Chondrocyte (in vitro differentiated cells): ENCODE measurements around the gene TMTC2. TPM values are rescaled to one million over a fixed set of nuclear protein-coding genes. Genes with fewer than 3 reads are reported as not detected.

Experiments
- DNase-seq: peaks from one replicate; pipeline ENCODE4 v3.0.0; 2021; ENCODE audit warnings: mixed read lengths, low spot score
- H3K27ac Mint-ChIP-seq: one replicate; pipeline ENCODE4 v1.8.0; 2021; ENCODE audit warnings: mild to moderate bottlenecking, moderate library complexity, mixed read lengths; ENCODE audit not compliant: unreplicated experiment
- H3K27me3 Mint-ChIP-seq: 2 replicates; pipeline ENCODE4 v1.8.0; 2021; ENCODE audit warnings: low read depth, mixed read lengths
- H3K36me3 Mint-ChIP-seq: 2 replicates; pipeline ENCODE4 v1.8.0; 2021; ENCODE audit warnings: low read depth, mixed read lengths
- H3K4me1 Mint-ChIP-seq: 2 replicates; pipeline ENCODE4 v1.8.0; 2021; ENCODE audit warnings: low read depth, mild to moderate bottlenecking, mixed read lengths
- H3K4me3 Mint-ChIP-seq: one replicate; pipeline ENCODE4 v1.8.0; 2021; ENCODE audit warnings: mild to moderate bottlenecking, moderate library complexity, mixed read lengths; ENCODE audit not compliant: unreplicated experiment
- H3K9me3 Mint-ChIP-seq: 2 replicates; pipeline ENCODE4 v1.8.0; 2021; ENCODE audit warnings: low read depth, mixed read lengths
- CTCF ChIP-seq: fragments of 200-600 bp; sonication (generic); IDR thresholded peaks from 2 replicates; pipeline ENCODE4 v1.5.0; 2021; ENCODE audit warnings: antibody characterized with exemption, mild to moderate bottlenecking, moderate library complexity
- total RNA-seq: library from RNA; stranded (reverse); gene quantifications from 3 replicates; pipeline ENCODE4 v1.2.1, GENCODE V29; 2021

The TMTC2 gene
- total RNA-seq, 1 donor from 2014 or later: 1.4 TPM

- Mint-ChIP-seq H3K36me3 (no peaks in the 10 kb centered on the region), H3K4me3 (no peak overlapping the region), H3K9me3 (no peaks in the 10 kb centered on the region), H3K27ac (no peak overlapping the region), H3K27me3 (no peaks in the 10 kb centered on the region), H3K4me1 (peaks cover 8% of the 10 kb centered on the region)
- no peak for DNase-seq
- TF ChIP-seq CTCF: no peak
Measured at GRCh38 chr12:82832096-82832495, 145.4 kb downstream of the TMTC2 start.

- no peak for TF ChIP-seq CTCF
- H3K4me1 Mint-ChIP-seq: peaks cover 8% of the 10 kb centered on the region
- no peaks in the 10 kb centered on the region for H3K9me3 Mint-ChIP-seq
- no peaks in the 10 kb centered on the region for H3K27me3 Mint-ChIP-seq
- H3K36me3 Mint-ChIP-seq: no peaks in the 10 kb centered on the region
- H3K27ac Mint-ChIP-seq: no peak overlapping the region
- no peak overlapping the region for H3K4me3 Mint-ChIP-seq
- no peak for DNase-seq
Measured at GRCh38 chr12:82832981-82833380, 146.3 kb downstream of the TMTC2 start.

GRCh38 chr12:82833481-82833880, 146.8 kb downstream of the TMTC2 start:
- H3K4me1 Mint-ChIP-seq: peaks cover 8% of the 10 kb centered on the region
- TF ChIP-seq CTCF: no peak
- H3K4me3 Mint-ChIP-seq: no peak overlapping the region
- no peak overlapping the region for H3K27ac Mint-ChIP-seq
- DNase-seq: no peak
- H3K36me3 Mint-ChIP-seq: no peaks in the 10 kb centered on the region
- no peaks in the 10 kb centered on the region for H3K27me3 Mint-ChIP-seq
- H3K9me3 Mint-ChIP-seq: no peaks in the 10 kb centered on the region

GRCh38 chr12:82835217-82835616, 148.5 kb downstream of the TMTC2 start:
- Mint-ChIP-seq H3K9me3 (no peaks in the 10 kb centered on the region), H3K4me1 (peaks cover 8% of the 10 kb centered on the region)

GRCh38 chr12:82838131-82838551, 151.4 kb downstream of the TMTC2 start:
- Mint-ChIP-seq H3K36me3 (no peaks in the 10 kb centered on the region), H3K9me3 (no peaks in the 10 kb centered on the region), H3K27me3 (no peaks in the 10 kb centered on the region), H3K4me1 (peaks cover 8% of the 10 kb centered on the region), H3K4me3 (no peak overlapping the region), H3K27ac (no peak overlapping the region)
- no peak for DNase-seq
- TF ChIP-seq CTCF: no peak

More at GRCh38 chr12:82835217-82835616, 148.5 kb downstream of the TMTC2 start:
- H3K27me3 Mint-ChIP-seq: no peaks in the 10 kb centered on the region
- no peak overlapping the region for H3K27ac Mint-ChIP-seq
- H3K36me3 Mint-ChIP-seq: no peaks in the 10 kb centered on the region
- no peak overlapping the region for H3K4me3 Mint-ChIP-seq
- TF ChIP-seq CTCF: no peak
- no peak for DNase-seq
